Choroid plexus epithelial cell (primary cell): Measurements from ENCODE around the gene OBSCN.

Experiments
- DNase-seq: peaks from one replicate; pipeline ENCODE4 v3.0.0-alpha.2; 2010; ENCODE audit warnings: low read depth
- H3K4me3 ChIP-seq: 2 replicates; pipeline ENCODE4 v1.5.1; 2011; ENCODE audit warnings: low read depth, mild to moderate bottlenecking, control low read depth, low read length, moderate library complexity
- CTCF ChIP-seq: conservative IDR thresholded peaks from 2 replicates; pipeline ENCODE4 v1.5.1; 2011; ENCODE audit warnings: low read depth, mild to moderate bottlenecking, control low read depth, inconsistent platforms, low read length, moderate library complexity

The OBSCN gene

GRCh38 chr1:228371741-228372182, 163.9 kb downstream of the OBSCN start:
- TF ChIP-seq CTCF = no peak
- DNase-seq = no peak
- H3K4me3 ChIP-seq = no peak overlapping the region

- TF ChIP-seq CTCF = no peak
- no peak overlapping the region for H3K4me3 ChIP-seq
- no peak for DNase-seq
Observed at GRCh38 chr1:228372183-228373003, 164.5 kb downstream of the OBSCN start.

GRCh38 chr1:228373004-228373680, 165.3 kb downstream of the OBSCN start:
- TF ChIP-seq CTCF = no peak
- H3K4me3 ChIP-seq = no peak overlapping the region
- DNase-seq = no peak

GRCh38 chr1:228373681-228374571, 166.1 kb downstream of the OBSCN start:
- no peak for TF ChIP-seq CTCF
- no peak for DNase-seq
- no peak overlapping the region for H3K4me3 ChIP-seq

- no peak overlapping the region for H3K4me3 ChIP-seq
- DNase-seq = peak; percentile 89
- no peak for TF ChIP-seq CTCF
Observed at GRCh38 chr1:228374711-228375577, 167.1 kb downstream of the OBSCN start.
